K562 (cell line): Measurements from ENCODE around the gene HOXA11. TPM values are rescaled to one million over a fixed set of nuclear protein-coding genes. Genes with fewer than 3 reads are reported as not detected.

ENCODE experiments used
- CBFB ChIP-seq: sonication (generic); formaldehyde crosslinking; IDR thresholded peaks from 2 replicates; pipeline ENCODE4 v1.4.0; 2020; ENCODE audit warnings: mild to moderate bottlenecking, missing genetic modification reagents
- HDAC1 ChIP-seq, 2 experiments: fragments of 450-650 bp; IDR thresholded peaks; 2 replicates each; pipeline ENCODE4 v1.6.1; 2016 to 2017; ENCODE audit warnings: inconsistent platforms in 1 of 2, mild to moderate bottlenecking in 1 of 2, moderate library complexity in 1 of 2
- HMG20B ChIP-seq: fragments of 250-450 bp; sonication (Bioruptor Pico); IDR thresholded peaks from 2 replicates; pipeline ENCODE4 v1.5.0; 2021; ENCODE audit warnings: mild to moderate bottlenecking
- MAFF ChIP-seq: IDR thresholded peaks from 2 replicates; pipeline ENCODE4 v1.6.1; 2012; ENCODE audit warnings: low read length, improper control_type of control experiment
- SIN3A ChIP-seq, 2 experiments: fragments of 150-350 bp in 1 of 2; IDR thresholded peaks; 2 replicates each; pipeline ENCODE4 v1.6.1; 2011 to 2016; ENCODE audit warnings: borderline replicate concordance in 2 of 2, low read depth in 2 of 2, low read length in 2 of 2, mild to moderate bottlenecking in 2 of 2, moderate library complexity in 2 of 2; ENCODE audit not compliant: control insufficient read depth in 1 of 2
- ZKSCAN1 ChIP-seq: fragments of 150-350 bp; IDR thresholded peaks from 2 replicates; pipeline ENCODE4 v1.6.1; 2016; ENCODE audit warnings: low read depth, low read length
- polyA plus RNA-seq, 8 experiments: library from polyadenylated mRNA; depleted of rRNA in 4 of 8; stranded (reverse) in 5 of 8; unstranded in 3 of 8; fragments of >200 nt; fragmentation: Nextera tagmentation in 2 of 8; fragmentation: Illumina TruSeq in 1 of 8; extraction: Ambion mirVana in 2 of 8; extraction: Trizol in 1 of 8; gene quantifications; 2 replicates each; pipeline versions ENCODE4 v1.2.1 to v1.2.3, GENCODE V29; 2011 to 2014; ENCODE audit warnings: inconsistent platforms in 1 of 8, missing spikeins in 1 of 8
- total RNA-seq, 7 experiments: library from RNA; depleted of rRNA in 6 of 7; stranded (reverse); fragments of >200 nt in 6 of 7; fragmentation: Illumina TruSeq in 2 of 7; extraction: Trizol in 2 of 7; gene quantifications; 2 replicates each; pipeline versions ENCODE4 v1.2.1 to v1.2.3, GENCODE V29; 2011 to 2021; ENCODE audit warnings: low replicate concordance in 1 of 7
- TF ChIP-seq, protein P1 (sequence below): fragments of 250-450 bp; sonication (Bioruptor Pico); IDR thresholded peaks from 2 replicates; pipeline ENCODE4 v1.8.0; 2022; ENCODE audit warnings: moderate library complexity, mild to moderate bottlenecking, inconsistent platforms
- TF ChIP-seq, protein P2 (sequence below): fragments of 250-450 bp; sonication (Bioruptor Pico); IDR thresholded peaks from 2 replicates; pipeline ENCODE4 v1.8.0; 2022; ENCODE audit warnings: inconsistent platforms

Gene HOXA11
- total and polyA plus RNA-seq, 9 of the 15 experiments (the other 6 are each of a cell fraction or from before 2014, with no cell fraction given) = not detected

- TF ChIP-seq, protein P1, sequence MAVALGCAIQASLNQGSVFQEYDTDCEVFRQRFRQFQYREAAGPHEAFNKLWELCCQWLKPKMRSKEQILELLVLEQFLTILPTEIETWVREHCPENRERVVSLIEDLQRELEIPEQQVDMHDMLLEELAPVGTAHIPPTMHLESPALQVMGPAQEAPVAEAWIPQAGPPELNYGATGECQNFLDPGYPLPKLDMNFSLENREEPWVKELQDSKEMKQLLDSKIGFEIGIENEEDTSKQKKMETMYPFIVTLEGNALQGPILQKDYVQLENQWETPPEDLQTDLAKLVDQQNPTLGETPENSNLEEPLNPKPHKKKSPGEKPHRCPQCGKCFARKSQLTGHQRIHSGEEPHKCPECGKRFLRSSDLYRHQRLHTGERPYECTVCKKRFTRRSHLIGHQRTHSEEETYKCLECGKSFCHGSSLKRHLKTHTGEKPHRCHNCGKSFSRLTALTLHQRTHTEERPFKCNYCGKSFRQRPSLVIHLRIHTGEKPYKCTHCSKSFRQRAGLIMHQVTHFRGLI (CRISPR knock-in tag) = no peak
- no peak for TF ChIP-seq CBFB (CRISPR knock-in tag)
- TF ChIP-seq MAFF = no peak
- TF ChIP-seq HDAC1 (IDR thresholded peaks at IDR 0.05) = no peak
- TF ChIP-seq ZKSCAN1 = no peak
- TF ChIP-seq SIN3A (IDR thresholded peaks at IDR 0.05; ENCODE audit: borderline replicate concordance in 2 of 2, control insufficient read depth in 1 of 2, low read depth in 2 of 2, low read length in 2 of 2) = no peak
- TF ChIP-seq HMG20B (CRISPR knock-in tag) = no peak
- TF ChIP-seq, protein P2, sequence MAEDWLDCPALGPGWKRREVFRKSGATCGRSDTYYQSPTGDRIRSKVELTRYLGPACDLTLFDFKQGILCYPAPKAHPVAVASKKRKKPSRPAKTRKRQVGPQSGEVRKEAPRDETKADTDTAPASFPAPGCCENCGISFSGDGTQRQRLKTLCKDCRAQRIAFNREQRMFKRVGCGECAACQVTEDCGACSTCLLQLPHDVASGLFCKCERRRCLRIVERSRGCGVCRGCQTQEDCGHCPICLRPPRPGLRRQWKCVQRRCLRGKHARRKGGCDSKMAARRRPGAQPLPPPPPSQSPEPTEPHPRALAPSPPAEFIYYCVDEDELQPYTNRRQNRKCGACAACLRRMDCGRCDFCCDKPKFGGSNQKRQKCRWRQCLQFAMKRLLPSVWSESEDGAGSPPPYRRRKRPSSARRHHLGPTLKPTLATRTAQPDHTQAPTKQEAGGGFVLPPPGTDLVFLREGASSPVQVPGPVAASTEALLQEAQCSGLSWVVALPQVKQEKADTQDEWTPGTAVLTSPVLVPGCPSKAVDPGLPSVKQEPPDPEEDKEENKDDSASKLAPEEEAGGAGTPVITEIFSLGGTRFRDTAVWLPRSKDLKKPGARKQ (CRISPR knock-in tag) = no peak
Measured at GRCh38 chr7:27161214-27161720, 23.8 kb downstream of the HOXA11 start (continued).
